Subcutaneous abdominal adipose tissue (tissue), 5 donors: ENCODE data around the gene GPR142.

Source experiments
- H3K27ac ChIP-seq: one replicate; pipeline ENCODE4 v1.7.0; 2013; ENCODE audit warnings: low read depth, mild to moderate bottlenecking, inconsistent platforms, low read length, moderate library complexity
- H3K27me3 ChIP-seq, 5 donors: one replicate each; pipeline ENCODE4 v1.7.0; 2013; ENCODE audit warnings: low read length in 5 of 5, inconsistent platforms in 1 of 5; ENCODE audit not compliant: control insufficient read depth in 5 of 5, insufficient read depth in 4 of 5
- H3K36me3 ChIP-seq, 5 donors: one replicate each; pipeline ENCODE4 v1.7.0; 2013; ENCODE audit warnings: low read length in 5 of 5; ENCODE audit not compliant: control insufficient read depth in 5 of 5, insufficient read depth in 5 of 5
- H3K4me1 ChIP-seq, 5 donors: one replicate each; pipeline ENCODE4 v1.7.0; 2013; ENCODE audit warnings: low read length in 5 of 5, mild to moderate bottlenecking in 3 of 5, moderate library complexity in 1 of 5; ENCODE audit not compliant: control insufficient read depth in 5 of 5, insufficient read depth in 5 of 5
- H3K4me3 ChIP-seq, 5 donors: one replicate each; pipeline ENCODE4 v1.7.0; 2013; ENCODE audit warnings: low read length in 5 of 5, low read depth in 1 of 5
- H3K9ac ChIP-seq, 5 donors: one replicate each; pipeline ENCODE4 v1.7.0; 2013; ENCODE audit warnings: low read length in 5 of 5, mild to moderate bottlenecking in 4 of 5, moderate library complexity in 3 of 5
- H3K9me3 ChIP-seq, 5 donors: one replicate each; pipeline ENCODE4 v1.7.0; 2013; ENCODE audit warnings: low read length in 5 of 5; ENCODE audit not compliant: control insufficient read depth in 5 of 5
- donor health status: healthy.
- donor health status: healthy.
- donor health status: healthy.
- donor health status: healthy.
- donor health status: healthy.

The GPR142 gene

DNA sequence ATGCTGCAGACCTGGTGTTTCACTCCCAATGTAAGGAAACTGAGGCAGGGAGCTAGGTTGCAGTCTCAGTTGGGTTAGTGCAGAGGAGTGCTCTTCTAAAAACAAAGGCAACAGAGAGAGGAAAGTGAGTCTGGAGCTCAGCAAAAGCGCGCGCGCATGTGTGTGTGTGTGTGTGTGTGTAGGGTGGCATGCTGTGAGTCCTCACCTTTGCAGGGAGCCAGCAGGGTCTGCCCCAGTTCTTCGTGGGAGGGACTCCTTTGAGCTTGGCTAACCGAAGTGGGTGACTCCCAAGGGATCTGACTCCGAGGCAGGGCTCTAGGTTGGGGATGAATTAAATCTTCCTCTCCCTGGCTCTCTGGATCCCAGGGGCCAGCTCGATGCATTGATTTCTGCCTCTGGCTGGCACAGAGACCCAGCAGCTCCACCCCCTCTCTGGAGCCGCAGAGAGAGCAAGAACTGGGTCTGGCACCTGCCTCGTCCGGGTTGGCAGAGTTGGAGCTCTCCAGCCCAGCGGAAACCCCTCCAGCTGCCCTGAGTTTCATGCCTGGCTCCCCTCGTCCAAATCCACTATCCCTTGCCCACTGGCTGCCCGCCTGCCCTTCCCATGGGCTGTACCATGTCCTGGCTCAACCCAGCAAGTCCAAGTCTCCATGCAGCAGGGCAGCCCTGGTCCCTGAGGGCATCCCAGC is 4.4 kb upstream of the GPR142 start:
- Histone ChIP-seq H3K4me1 (peaks cover 0 to 5% (median under 1%) of the 10 kb centered on the region in 5 donors), H3K36me3 (no peaks in the 10 kb centered on the region), H3K9ac (no peak overlapping the region), H3K27ac (no peak overlapping the region), H3K27me3 (peaks cover 35 to 49% (median 42%) of the 10 kb centered on the region in 5 donors), H3K9me3 (no peaks in the 10 kb centered on the region), H3K4me3 (no peak overlapping the region)

- Histone ChIP-seq H3K9ac (no peak overlapping the region), H3K4me3 (peak overlapping the region in 1 of 5 donors; percentile 26), H3K27ac (no peak overlapping the region), H3K9me3 (no peaks in the 10 kb centered on the region), H3K4me1 (peaks cover 5 to 18% (median 9%) of the 10 kb centered on the region in 5 donors), H3K27me3 (peaks cover 2 to 14% (median 7%) of the 10 kb centered on the region in 5 donors), H3K36me3 (no peaks in the 10 kb centered on the region)
These were observed 1.2 kb downstream of the GPR142 start for GRCh38 chr17:74368341-74369081.

DNA sequence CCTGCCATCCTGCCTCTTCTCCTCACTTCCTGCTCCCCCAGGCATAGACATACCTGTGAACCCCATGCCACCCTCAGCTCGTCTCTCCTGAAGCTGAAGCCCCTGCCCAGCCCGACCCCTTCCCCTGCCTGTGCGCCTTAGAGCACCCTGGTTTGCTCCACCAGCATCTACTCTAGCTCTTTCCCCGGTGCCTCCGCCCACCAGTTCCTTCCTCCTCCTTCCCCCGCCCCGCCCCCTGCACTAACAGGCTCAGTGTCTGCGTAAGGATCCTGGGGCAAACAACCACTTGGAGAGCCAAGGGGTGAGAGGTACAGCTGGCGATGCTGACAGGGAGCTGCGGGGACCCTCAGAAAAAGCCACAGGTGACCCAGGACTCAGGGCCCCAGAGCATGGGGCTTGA is 1.9 kb downstream of the GPR142 start:
- no peaks in the 10 kb centered on the region for H3K36me3 ChIP-seq
- peak overlapping the region in 1 of 5 donors; percentile 26 for H3K4me3 ChIP-seq
- peaks cover 2 to 14% (median 7%) of the 10 kb centered on the region in 5 donors for H3K27me3 ChIP-seq
- no peaks in the 10 kb centered on the region for H3K9me3 ChIP-seq
- peaks cover 5 to 23% (median 9%) of the 10 kb centered on the region in 5 donors for H3K4me1 ChIP-seq
- no peak overlapping the region for H3K27ac ChIP-seq
- no peak overlapping the region for H3K9ac ChIP-seq

- Histone ChIP-seq H3K36me3 (no peaks in the 10 kb centered on the region), H3K9ac (no peak overlapping the region), H3K27me3 (peaks cover 2 to 14% (median 7%) of the 10 kb centered on the region in 5 donors), H3K4me1 (peaks cover 5 to 25% (median 9%) of the 10 kb centered on the region in 5 donors), H3K27ac (no peak overlapping the region), H3K4me3 (no peak overlapping the region), H3K9me3 (no peaks in the 10 kb centered on the region)
These were observed 2.6 kb downstream of the GPR142 start for GRCh38 chr17:74369665-74370490.

- Histone ChIP-seq H3K4me1 (peaks cover 5 to 25% (median 9%) of the 10 kb centered on the region in 5 donors), H3K9me3 (no peaks in the 10 kb centered on the region), H3K27ac (no peak overlapping the region), H3K36me3 (no peaks in the 10 kb centered on the region), H3K9ac (no peak overlapping the region), H3K27me3 (peaks cover 0 to 12% (median 7%) of the 10 kb centered on the region in 5 donors), H3K4me3 (no peak overlapping the region)
These were observed 4.4 kb downstream of the GPR142 start for GRCh38 chr17:74371653-74372147.

DNA sequence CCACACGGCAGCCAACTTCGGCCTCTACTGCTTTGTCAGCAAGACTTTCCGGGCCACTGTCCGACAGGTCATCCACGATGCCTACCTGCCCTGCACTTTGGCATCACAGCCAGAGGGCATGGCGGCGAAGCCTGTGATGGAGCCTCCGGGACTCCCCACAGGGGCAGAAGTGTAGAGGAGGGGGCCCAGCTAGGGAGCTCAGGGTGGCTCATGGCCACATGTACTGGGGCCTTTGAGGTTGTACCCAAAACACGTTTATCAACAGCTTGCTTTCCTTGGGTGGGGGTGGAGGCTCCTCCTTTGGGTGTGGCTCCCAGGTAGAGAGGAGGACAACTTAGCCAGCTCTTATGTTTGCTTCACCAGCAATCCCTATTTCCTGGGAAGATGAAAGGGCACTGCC is 5.1 kb downstream of the GPR142 start:
- no peak overlapping the region for H3K4me3 ChIP-seq
- H3K27me3 ChIP-seq, result peaks cover 0 to 11% (median 7%) of the 10 kb centered on the region in 5 donors
- H3K9me3 ChIP-seq, result no peaks in the 10 kb centered on the region
- H3K27ac ChIP-seq, result no peak overlapping the region
- H3K4me1 ChIP-seq, result peaks cover 5 to 25% (median 9%) of the 10 kb centered on the region in 5 donors
- H3K36me3 ChIP-seq, result no peaks in the 10 kb centered on the region
- no peak overlapping the region for H3K9ac ChIP-seq

DNA sequence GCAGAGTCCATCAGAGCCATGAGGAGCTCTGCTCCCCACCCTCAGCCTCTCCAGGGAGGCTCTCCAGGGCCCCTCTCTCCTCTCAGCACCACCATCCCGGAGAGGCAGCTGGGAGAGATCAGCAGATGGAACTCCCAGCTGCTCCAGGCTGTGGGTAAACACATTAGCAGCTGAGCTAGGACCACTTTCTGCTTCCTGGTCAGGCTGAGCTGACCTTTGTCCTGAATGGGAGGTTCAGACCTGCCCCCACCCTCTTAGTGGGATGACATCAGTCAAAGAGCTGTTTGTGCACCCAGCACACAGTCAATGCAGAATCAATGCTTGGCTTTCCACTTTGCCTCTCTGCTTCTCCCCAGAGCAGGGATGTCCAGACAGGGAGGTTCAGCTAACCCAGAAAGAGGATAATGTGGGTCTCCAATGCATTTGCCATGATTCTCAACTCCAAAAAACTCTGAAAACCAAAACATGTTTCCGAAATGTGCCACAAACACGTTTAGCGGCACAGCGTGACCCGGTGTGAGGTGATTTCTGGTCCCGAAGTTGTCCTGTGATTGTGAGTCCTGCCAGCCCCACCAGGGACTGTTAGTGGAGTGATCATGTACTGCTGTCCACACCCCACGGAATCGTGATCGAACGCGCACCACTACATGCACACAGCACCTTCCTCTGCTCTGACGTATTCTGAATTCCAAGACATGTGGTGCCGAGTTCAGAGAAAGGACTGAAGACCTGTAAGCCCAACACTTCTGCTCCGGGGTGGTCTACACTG is 6.7 kb downstream of the GPR142 start:
- H3K9me3 ChIP-seq, result no peaks in the 10 kb centered on the region
- H3K4me3 ChIP-seq, result no peak overlapping the region
- H3K27me3 ChIP-seq, result peaks cover 0 to 5% (median 1%) of the 10 kb centered on the region in 5 donors
- no peaks in the 10 kb centered on the region for H3K36me3 ChIP-seq
- peak overlapping the region in 2 of 5 donors; percentile 13 to 36 for H3K9ac ChIP-seq
- H3K4me1 ChIP-seq, result peaks cover 0 to 15% (median 2%) of the 10 kb centered on the region in 5 donors
- no peak overlapping the region for H3K27ac ChIP-seq

GRCh38 chr17:74374858-74375257 is 7.6 kb downstream of the GPR142 start:
- peaks cover 0 to 4% (median 0%) of the 10 kb centered on the region in 5 donors for H3K27me3 ChIP-seq
- H3K27ac ChIP-seq, result no peak overlapping the region
- no peak overlapping the region for H3K9ac ChIP-seq
- H3K36me3 ChIP-seq, result no peaks in the 10 kb centered on the region
- peaks cover 0 to 15% (median 7%) of the 10 kb centered on the region in 5 donors for H3K4me1 ChIP-seq
- H3K9me3 ChIP-seq, result no peaks in the 10 kb centered on the region
- H3K4me3 ChIP-seq, result no peak overlapping the region

DNA sequence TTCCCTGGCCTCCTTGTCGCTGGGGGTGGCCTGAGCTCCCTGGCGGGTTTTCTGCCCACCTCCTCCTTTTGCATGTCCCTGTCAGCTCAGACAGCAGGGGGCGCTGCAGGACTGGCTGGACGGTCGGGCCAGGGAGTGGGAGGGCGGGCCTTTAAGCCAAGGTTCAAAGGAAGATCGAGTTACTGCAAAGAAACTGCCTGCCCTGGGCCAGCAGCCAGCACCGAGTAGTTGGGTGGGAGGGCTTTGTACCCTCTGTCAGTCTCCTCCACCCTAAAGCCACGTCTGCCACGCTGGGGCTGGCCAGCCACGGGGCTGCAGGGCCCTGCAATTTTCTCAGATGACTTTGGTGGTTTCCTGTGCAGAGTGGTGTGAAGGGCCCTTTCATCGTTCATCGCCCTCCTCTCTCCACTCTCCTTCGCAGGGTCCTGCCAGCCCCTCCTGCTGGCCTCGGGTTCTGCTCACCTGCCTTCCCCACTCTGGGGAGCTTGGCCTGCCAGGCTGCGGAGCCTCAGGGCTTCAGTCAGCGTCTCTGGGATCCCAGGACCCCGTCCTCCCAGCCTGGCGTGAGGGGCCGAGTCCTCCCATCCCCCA is 12.3 kb downstream of the GPR142 start:
- H3K27me3 ChIP-seq, result no peaks in the 10 kb centered on the region
- peak overlapping the region in 3 of 5 donors; percentile 22 to 55 (median 49) for H3K4me3 ChIP-seq
- no peak overlapping the region for H3K27ac ChIP-seq
- peaks cover 0 to 15% (median 11%) of the 10 kb centered on the region in 5 donors for H3K4me1 ChIP-seq
- H3K9ac ChIP-seq, result peak overlapping the region in 1 of 5 donors; percentile 31
- no peaks in the 10 kb centered on the region for H3K36me3 ChIP-seq
- no peaks in the 10 kb centered on the region for H3K9me3 ChIP-seq
